ENCODE measurements around the gene KRTAP12-1.
"Not testable (repeated sequence)": the region's sequence is repeated elsewhere in the genome, so short reads cannot be mapped to it uniquely, and the experiment has no call there.

Gene KRTAP12-1

DNA sequence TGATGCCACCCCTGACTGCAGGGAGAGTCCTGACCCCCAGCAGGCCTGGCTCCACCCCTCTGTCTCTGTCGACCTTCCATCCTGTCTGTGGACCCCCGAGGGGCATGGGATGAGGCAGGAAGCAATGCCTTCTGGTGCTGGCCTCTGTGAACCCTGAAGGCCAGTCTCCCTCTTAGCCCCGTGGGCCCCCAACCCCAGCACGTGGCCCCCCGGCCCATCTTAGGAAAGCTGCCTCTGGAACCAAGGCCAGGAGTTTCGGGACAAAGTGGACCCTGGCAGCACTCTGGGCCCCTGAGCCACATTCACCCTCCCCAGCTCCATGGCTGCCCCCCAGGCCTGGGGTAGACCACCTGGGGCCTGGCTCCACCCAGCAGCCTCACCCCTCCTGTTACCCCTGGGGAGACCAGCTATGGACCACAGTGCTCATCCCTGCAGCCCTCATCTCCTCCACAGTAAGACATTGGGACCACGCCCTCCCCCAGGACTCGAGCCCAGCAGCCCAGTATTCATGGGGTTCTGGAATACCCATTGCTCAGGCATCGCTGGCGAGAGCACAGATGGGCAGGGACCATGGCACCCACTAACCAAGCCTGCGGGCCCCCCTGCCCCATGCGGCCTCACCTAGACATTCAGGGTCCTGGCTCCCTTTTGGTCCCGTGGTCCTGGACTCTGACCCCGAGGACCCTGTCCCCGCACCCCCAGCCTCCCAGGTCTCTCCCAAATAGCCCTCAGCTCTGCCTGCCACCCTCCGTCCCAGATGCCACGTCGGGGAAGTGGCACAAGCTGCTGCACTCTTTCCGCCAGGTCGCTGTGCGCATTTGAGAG is 43.2 kb downstream of the KRTAP12-1 start:
- not testable (repeated sequence) for FAIRE-seq

DNA sequence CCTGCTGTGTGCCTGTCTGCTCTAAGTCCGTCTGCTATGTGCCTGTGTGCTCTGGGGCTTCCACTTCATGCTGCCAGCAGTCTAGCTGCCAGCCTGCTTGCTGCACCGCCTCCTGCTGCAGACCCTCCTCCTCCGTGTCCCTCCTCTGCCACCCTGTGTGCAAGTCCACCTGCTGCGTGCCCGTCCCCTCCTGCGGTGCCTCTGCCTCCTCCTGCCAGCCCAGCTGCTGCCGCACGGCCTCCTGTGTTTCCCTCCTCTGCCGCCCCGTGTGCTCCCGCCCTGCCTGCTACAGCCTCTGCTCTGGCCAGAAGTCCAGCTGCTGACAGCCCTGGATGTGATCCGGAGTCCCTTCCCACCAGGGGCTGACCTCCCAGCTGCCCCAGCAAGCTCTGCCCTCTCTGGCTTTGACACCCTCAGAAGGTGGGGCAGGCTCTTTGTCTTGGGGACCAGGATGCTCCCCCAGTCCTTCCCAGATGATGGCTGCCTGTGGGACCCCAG is 44.1 kb downstream of the KRTAP12-1 start:
- not testable (repeated sequence) for FAIRE-seq

DNA sequence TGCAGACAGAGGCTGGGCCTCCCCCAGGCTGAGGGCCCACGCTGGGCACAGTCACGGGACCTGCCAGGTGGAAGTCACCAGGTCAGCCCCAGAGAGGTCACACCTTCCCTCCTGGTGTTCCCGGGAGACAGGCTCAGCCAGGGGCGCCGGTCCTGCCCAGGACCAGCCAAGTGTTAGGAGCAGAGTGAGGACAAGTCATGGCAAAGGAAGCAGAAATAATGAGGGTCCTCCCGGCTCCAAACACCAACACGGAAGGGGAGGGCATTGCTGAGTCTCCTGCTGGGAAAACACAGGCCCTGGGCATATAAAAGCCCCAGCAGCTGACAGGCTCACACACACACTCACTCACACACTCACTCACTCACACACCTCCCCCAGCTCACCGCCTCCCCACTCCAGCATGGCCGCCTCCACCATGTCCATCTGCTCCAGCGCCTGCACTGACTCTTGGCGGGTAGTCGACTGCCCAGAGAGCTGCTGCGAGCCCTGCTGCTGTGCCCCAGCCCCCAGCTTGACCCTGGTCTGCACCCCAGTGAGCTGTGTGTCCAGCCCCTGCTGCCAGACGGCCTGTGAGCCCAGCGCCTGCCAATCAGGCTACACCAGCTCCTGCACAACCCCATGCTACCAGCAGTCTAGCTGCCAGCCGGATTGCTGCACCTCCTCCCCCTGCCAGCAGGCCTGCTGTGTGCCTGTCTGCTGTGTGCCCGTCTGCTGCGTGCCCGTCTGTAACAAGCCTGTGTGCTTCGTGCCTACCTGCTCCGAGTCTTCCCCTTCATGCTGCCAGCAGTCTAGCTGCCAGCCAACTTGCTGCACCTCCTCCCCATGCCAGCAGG is 44.7 kb downstream of the KRTAP12-1 start, which contains the start of gene KRTAP10-10:
TSS of gene KRTAP10-10 (plus strand) at position 339 of the 833 bp plus-strand sequence. CDS start at position 401, 62 bp downstream.
- FAIRE-seq = no peak

DNA sequence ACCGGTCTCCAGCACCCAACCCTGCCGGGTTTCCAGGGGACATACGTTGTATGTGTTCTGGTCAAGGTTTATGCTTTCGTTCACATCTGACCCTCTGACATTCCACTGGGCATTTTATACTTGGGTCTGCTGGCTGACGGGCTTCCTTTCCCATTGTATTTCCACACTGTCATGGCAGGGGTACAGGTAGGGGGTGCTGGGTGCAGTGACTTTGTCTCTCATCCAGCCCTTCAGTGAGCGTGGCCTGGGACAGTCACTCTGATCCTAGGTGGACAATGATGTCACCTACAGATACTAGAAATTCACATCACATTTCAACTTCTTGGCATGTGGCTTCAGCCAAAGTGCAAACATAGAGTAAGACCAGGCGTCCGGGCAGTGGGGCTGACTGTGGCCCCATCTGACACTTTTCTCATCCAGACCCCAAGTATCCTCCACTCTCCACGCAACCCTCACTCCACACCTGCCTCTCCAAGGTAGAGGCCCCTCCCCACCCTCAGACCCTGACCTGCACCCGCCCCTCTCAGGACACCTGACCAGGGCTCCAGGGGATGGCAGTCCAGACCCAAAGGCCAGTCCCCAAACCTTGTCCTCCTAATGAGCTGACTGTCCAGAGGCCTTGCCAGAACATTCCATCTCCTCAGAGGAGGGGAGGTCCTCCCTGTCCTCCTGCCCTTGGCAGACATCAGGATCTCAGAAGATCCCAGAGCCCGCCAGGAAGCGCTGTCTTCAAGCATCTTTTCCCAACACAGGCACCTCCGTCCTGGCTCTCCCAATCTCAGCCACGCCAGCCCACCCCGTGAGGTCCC is 45.5 kb downstream of the KRTAP12-1 start:
- FAIRE-seq = no peak

DNA sequence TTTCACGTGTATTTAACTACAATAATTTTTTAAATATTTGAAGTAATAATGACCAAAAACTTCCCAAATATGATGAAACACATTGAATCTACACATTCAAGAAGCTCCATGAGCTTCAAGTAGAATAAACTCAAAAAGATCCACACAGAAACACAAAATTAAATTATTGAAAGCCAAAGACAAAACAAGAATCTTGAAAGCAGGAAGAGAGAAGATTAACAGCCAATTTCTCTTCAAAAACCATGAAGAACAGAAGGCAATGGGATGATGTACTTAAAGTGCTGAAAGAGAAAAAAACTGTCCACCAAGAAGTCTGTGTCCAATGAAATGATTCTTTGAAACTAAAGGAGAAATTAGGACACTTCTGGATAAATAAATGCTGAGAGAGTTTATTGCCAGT is 49.9 kb downstream of the KRTAP12-1 start:
- no peak for FAIRE-seq
